HFFc6 (cell line): Measurements from ENCODE around the gene RSPH3. TPM values are rescaled to one million over a fixed set of nuclear protein-coding genes. Genes with fewer than 3 reads are reported as not detected.
"Not testable (repeated sequence)": the region's sequence is repeated elsewhere in the genome, so short reads cannot be mapped to it uniquely, and the experiment has no call there.

Source experiments
- DNase-seq: peaks from one replicate; pipeline ENCODE4 v3.0.0-alpha.2; 2018
- H3K27ac Mint-ChIP-seq: 2 replicates; pipeline ENCODE4 v1.8.0; 2020; ENCODE audit warnings: mild to moderate bottlenecking, mixed read lengths
- H3K27me3 Mint-ChIP-seq: 2 replicates; pipeline ENCODE4 v1.8.0; 2021; ENCODE audit warnings: mild to moderate bottlenecking, moderate library complexity, mixed read lengths; ENCODE audit not compliant: insufficient read depth
- H3K36me3 Mint-ChIP-seq: 2 replicates; pipeline ENCODE4 v1.8.0; 2021; ENCODE audit warnings: low read depth, mixed read lengths
- H3K4me1 Mint-ChIP-seq: 2 replicates; pipeline ENCODE4 v1.8.0; 2020; ENCODE audit warnings: low read depth, mixed read lengths
- H3K4me3 Mint-ChIP-seq: 2 replicates; pipeline ENCODE4 v1.8.0; 2020; ENCODE audit warnings: mild to moderate bottlenecking, moderate library complexity, mixed read lengths
- H3K9me3 Mint-ChIP-seq: 2 replicates; pipeline ENCODE4 v1.8.0; 2020; ENCODE audit warnings: mild to moderate bottlenecking, mixed read lengths
- CTCF ChIP-seq: fragments of 200-600 bp; sonication (generic); IDR thresholded peaks from 2 replicates; pipeline ENCODE4 v1.5.0; 2021; ENCODE audit warnings: antibody characterized with exemption, mild to moderate bottlenecking
- total RNA-seq, 6 experiments: library from RNA; stranded (reverse); fragmentation: NEBNext Ultra II Directional; extraction: Animal tissue kit (Norgen Biotek cat#: 25700); gene quantifications; 2 replicates in 1 of 6; 3 replicates in 5 of 6; pipeline ENCODE4 v1.2.3, GENCODE V29; 2021

RSPH3 gene
- total RNA-seq, 6 experiments from 2014 or later: 6.9 to 10.1 (median 8.5) TPM

- Mint-ChIP-seq H3K4me1 (no peaks in the 10 kb centered on the region), H3K36me3 (no peaks in the 10 kb centered on the region), H3K9me3 (no peaks in the 10 kb centered on the region), H3K27me3 (peaks cover 14% of the 10 kb centered on the region), H3K4me3 (no peak overlapping the region), H3K27ac (no peak overlapping the region)
- TF ChIP-seq CTCF: no peak
- DNase-seq: no peak
These were observed 18.0 kb upstream of the RSPH3 start for GRCh38 chr6:159017757-159018559.

- peaks cover 2% of the 10 kb centered on the region for H3K27me3 Mint-ChIP-seq
- no peak for DNase-seq
- H3K36me3 Mint-ChIP-seq: no peaks in the 10 kb centered on the region
These were observed 14.4 kb upstream of the RSPH3 start for GRCh38 chr6:159014406-159014805.

GRCh38 chr6:159013229-159013628 is 13.2 kb upstream of the RSPH3 start:
- TF ChIP-seq CTCF: no peak
- H3K27me3 Mint-ChIP-seq: no peaks in the 10 kb centered on the region
- no peaks in the 10 kb centered on the region for H3K9me3 Mint-ChIP-seq
- no peak overlapping the region for H3K4me3 Mint-ChIP-seq
- no peaks in the 10 kb centered on the region for H3K36me3 Mint-ChIP-seq
- DNase-seq: no peak
- no peak overlapping the region for H3K27ac Mint-ChIP-seq
- peaks cover 7% of the 10 kb centered on the region for H3K4me1 Mint-ChIP-seq

More at GRCh38 chr6:159014406-159014805, 14.4 kb upstream of the RSPH3 start:
- Mint-ChIP-seq H3K9me3 (no peaks in the 10 kb centered on the region), H3K27ac (no peak overlapping the region), H3K4me1 (peaks cover 7% of the 10 kb centered on the region), H3K4me3 (no peak overlapping the region)
- no peak for TF ChIP-seq CTCF

GRCh38 chr6:159012201-159012600 is 12.2 kb upstream of the RSPH3 start:
- peak; percentile 19 for DNase-seq
- no peaks in the 10 kb centered on the region for H3K27me3 Mint-ChIP-seq
- no peaks in the 10 kb centered on the region for H3K36me3 Mint-ChIP-seq
- H3K4me1 Mint-ChIP-seq: peaks cover 7% of the 10 kb centered on the region
- TF ChIP-seq CTCF: no peak
- no peak overlapping the region for H3K27ac Mint-ChIP-seq
- no peak overlapping the region for H3K4me3 Mint-ChIP-seq
- no peaks in the 10 kb centered on the region for H3K9me3 Mint-ChIP-seq

GRCh38 chr6:159010037-159010612 is 10.1 kb upstream of the RSPH3 start:
- H3K4me3 Mint-ChIP-seq, H3K27ac Mint-ChIP-seq, H3K9me3 Mint-ChIP-seq, H3K36me3 Mint-ChIP-seq, H3K27me3 Mint-ChIP-seq, DNase-seq, H3K4me1 Mint-ChIP-seq: not testable (repeated sequence)

GRCh38 chr6:159008656-159009288 is 8.8 kb upstream of the RSPH3 start:
- no peaks in the 10 kb centered on the region; the same call in none of the 2 replicates for H3K27me3 Mint-ChIP-seq
- H3K36me3 Mint-ChIP-seq: no peaks in the 10 kb centered on the region
- peak; percentile 27 for DNase-seq
- no peak overlapping the region for H3K27ac Mint-ChIP-seq
- TF ChIP-seq CTCF: peak; percentile 77
- peaks cover 7% of the 10 kb centered on the region for H3K4me1 Mint-ChIP-seq
- no peaks in the 10 kb centered on the region for H3K9me3 Mint-ChIP-seq
- H3K4me3 Mint-ChIP-seq: no peak overlapping the region
